GM13976 (cell line): ENCODE measurements around the gene RCN2.

Experiments used
- DNase-seq: peaks from one replicate; pipeline ENCODE4 v3.0.0; 2012; ENCODE audit warnings: low spot score
- in situ Hi-C: fragments of 300-500 bp; cut with MboI; formaldehyde crosslinking; loops from one replicate; pipeline ENCODE4 v1.12.0; 2022; ENCODE audit warnings: low sequenced_read_pairs, mixed read lengths, inconsistent platforms; ENCODE audit not compliant: unreplicated experiment
- TF ChIP-seq, protein P1 (sequence below): IDR thresholded peaks from 2 replicates; pipeline ENCODE4 v1.5.1; 2012; ENCODE audit warnings: borderline replicate concordance, mild to moderate bottlenecking; ENCODE audit not compliant: insufficient read depth; ENCODE audit errors: extremely low read depth, missing control alignments, control extremely low read depth

RCN2 gene

DNA sequence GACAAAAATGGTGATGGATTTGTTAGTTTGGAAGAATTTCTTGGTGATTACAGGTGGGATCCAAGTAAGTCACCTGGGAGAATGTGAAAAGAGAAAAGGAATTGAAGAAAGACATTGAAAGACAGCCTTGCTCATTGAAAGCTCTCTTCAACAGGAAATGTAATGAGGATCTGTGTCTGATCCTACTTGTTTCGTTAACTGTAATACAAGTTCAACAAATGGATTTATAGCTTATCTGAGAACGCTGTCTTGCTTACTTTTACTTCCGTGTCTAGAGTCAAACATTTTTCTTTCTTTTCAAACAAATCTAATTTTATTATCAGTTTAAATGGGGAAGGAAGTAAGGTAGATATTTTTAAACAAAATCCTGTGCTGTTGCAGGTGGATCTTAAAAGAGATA, 15.9 kb downstream of the RCN2 start:
- TF ChIP-seq, protein P1, sequence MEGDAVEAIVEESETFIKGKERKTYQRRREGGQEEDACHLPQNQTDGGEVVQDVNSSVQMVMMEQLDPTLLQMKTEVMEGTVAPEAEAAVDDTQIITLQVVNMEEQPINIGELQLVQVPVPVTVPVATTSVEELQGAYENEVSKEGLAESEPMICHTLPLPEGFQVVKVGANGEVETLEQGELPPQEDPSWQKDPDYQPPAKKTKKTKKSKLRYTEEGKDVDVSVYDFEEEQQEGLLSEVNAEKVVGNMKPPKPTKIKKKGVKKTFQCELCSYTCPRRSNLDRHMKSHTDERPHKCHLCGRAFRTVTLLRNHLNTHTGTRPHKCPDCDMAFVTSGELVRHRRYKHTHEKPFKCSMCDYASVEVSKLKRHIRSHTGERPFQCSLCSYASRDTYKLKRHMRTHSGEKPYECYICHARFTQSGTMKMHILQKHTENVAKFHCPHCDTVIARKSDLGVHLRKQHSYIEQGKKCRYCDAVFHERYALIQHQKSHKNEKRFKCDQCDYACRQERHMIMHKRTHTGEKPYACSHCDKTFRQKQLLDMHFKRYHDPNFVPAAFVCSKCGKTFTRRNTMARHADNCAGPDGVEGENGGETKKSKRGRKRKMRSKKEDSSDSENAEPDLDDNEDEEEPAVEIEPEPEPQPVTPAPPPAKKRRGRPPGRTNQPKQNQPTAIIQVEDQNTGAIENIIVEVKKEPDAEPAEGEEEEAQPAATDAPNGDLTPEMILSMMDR, result no peak
- no peak for DNase-seq
- in situ Hi-C loops, result no loop called here

DNA sequence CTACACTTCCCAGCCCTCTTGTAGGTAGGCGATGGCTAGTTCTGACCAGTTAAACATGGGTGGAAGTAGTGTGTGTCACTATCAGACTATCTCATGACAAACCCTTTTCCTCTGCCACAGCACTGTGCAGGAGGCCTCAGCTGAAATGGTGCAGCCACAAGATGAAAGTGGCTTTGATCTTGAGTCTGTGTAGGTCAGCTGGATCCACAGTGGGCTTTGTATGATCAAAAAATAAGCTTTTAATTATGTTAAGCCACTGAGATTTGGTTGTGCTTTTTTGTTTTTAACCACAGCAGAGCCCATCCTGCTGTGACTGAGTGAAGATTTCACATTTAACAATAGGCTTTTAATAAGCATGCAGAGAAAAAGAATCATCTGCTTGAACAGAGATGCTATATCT, 19.7 kb downstream of the RCN2 start:
- in situ Hi-C loops, result no loop called here
- no peak for DNase-seq
- TF ChIP-seq, protein P1, result no peak

DNA sequence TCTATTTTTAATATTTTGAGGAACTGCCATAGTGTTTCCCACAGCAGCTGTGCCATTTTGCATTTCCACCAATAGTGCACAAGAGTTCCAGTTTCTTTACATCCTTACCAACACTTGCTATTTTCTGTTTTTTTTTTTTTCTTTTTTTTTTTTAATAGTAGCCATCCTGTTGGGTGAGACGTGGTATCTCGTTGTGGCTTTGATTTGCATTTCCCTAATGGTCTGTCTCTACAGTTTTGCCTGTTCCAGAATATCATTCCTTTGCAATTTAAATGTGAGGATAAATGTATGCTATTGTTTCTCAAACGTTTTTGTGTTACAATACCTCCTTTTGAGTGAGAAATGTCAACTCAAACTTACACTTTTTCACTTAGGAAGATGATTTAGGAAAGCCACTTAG, 22.4 kb downstream of the RCN2 start:
- TF ChIP-seq, protein P1, result no peak
- DNase-seq, result no peak
- in situ Hi-C loops, result no loop called here

GRCh38 chr15:76954744-76955143, 23.2 kb downstream of the RCN2 start:
- DNase-seq, result no peak
- TF ChIP-seq, protein P1, result no peak
- in situ Hi-C loops, result no loop called here

- TF ChIP-seq, protein P1, result no peak
- in situ Hi-C loops, result no loop called here
- DNase-seq, result no peak
Measured at GRCh38 chr15:76961268-76962011, 29.9 kb downstream of the RCN2 start.

GRCh38 chr15:76962337-76963013, 30.9 kb downstream of the RCN2 start:
- TF ChIP-seq, protein P1, result no peak
- DNase-seq, result no peak
- in situ Hi-C loops, result no loop called here
